GM12872 (cell line): ENCODE measurements around the gene NAV3.

Experiments used
- TF ChIP-seq, protein P1 (sequence below): IDR thresholded peaks from 3 replicates; pipeline ENCODE4 v1.5.1; 2011; ENCODE audit warnings: low read depth, mild to moderate bottlenecking, low read length, moderate library complexity; ENCODE audit not compliant: insufficient read depth

The NAV3 gene

GRCh38 chr12:78229591-78230101, 399.0 kb downstream of the NAV3 start:
- TF ChIP-seq, protein P1, sequence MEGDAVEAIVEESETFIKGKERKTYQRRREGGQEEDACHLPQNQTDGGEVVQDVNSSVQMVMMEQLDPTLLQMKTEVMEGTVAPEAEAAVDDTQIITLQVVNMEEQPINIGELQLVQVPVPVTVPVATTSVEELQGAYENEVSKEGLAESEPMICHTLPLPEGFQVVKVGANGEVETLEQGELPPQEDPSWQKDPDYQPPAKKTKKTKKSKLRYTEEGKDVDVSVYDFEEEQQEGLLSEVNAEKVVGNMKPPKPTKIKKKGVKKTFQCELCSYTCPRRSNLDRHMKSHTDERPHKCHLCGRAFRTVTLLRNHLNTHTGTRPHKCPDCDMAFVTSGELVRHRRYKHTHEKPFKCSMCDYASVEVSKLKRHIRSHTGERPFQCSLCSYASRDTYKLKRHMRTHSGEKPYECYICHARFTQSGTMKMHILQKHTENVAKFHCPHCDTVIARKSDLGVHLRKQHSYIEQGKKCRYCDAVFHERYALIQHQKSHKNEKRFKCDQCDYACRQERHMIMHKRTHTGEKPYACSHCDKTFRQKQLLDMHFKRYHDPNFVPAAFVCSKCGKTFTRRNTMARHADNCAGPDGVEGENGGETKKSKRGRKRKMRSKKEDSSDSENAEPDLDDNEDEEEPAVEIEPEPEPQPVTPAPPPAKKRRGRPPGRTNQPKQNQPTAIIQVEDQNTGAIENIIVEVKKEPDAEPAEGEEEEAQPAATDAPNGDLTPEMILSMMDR = peak; percentile 83

DNA sequence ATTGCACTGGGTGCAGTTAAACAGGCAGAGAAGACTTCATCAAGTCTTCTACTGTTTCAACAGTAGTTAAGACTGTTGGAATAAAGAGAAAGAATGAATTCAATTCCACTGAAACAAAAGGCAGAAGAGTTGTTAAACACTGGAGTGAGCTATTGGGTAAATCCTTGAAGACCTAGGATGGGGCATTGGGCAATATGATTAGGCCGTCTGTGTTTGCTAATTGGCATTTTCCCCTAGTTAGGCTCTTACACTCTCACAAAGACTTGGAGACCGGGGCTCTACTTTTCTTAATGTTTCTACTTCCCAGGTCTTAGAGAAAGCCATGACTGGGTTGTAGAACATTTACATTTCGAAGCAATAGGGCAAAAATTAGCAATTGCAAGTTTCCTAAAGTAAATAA, 402.1 kb downstream of the NAV3 start:
- TF ChIP-seq, protein P1 = no peak

- TF ChIP-seq, protein P1 = no peak
Measured at GRCh38 chr12:78236264-78236663, 405.6 kb downstream of the NAV3 start.

DNA sequence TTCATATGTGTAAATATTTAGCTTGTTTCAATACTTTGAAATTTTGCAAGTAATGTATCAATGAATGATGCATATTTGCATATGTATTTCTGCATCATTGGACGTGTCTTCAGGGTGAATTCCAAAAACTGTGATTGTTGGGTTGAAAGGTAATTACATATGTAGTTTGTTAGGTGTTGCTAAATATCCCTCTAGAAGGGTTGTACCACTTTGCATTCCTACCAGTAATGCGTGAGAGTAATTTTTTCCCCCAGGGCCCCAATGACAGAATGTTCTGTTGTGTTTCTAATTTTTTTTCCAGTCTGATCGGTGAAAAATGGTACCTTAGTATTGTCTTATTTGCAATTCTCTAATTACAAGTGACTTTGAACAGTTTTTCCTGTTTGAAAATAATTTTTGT, 408.9 kb downstream of the NAV3 start:
- TF ChIP-seq, protein P1 = no peak

- TF ChIP-seq, protein P1 = no peak
Measured at GRCh38 chr12:78240827-78241226, 410.1 kb downstream of the NAV3 start.

DNA sequence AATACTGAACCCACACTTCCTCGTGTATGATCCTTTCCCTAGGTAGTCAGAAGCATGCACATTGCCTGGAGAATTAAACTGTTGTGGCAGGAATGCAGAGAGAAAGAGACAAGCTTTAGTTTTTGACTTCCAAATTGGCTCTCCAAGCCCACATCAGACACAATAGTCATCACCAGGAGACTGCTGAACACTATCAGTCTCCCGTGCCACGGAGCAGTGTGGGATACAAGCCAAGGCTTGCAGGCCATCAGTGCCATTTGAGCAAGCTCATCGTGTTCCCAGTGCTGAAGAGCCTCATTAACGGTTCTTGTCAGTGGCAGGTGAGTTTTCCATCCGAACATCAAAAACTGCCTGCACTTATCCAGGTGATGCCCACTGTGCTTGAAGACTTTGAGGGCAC, 410.8 kb downstream of the NAV3 start:
- TF ChIP-seq, protein P1 = no peak

DNA sequence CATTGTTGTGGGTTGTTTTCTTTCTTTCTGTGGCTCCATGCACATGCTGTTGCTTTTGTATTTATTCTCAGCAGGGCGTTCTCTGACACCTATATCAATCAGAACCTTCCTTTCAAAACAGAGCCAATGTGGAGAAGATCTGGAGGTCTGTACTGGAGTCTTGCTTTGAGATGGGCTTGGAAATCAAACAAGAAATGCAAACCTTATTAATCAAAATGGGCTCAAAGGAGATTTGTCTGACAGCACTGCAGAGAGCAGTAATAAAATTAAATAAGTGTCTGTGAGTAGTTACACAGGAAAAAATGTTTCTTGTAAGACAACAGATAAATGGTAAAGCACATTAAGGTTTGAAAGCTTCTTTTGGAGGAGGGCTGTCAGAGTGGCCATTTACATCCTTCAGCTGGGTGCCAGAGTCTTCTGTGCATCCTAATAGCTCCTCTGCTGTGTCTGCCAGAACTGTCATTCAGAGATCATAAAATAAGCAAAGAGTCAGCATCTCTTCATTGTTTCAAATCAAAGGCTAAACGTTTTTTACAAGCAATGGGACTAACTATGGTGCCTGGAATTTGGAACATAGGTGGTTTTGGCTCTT, 414.3 kb downstream of the NAV3 start:
- TF ChIP-seq, protein P1 = no peak
